Esophagus squamous epithelium (tissue), 5 donors: Measurements from ENCODE around the gene GFRA1. TPM values are rescaled to one million over a fixed set of nuclear protein-coding genes. Genes with fewer than 3 reads are reported as not detected.

ENCODE experiments used
- DNase-seq: peaks from one replicate; lab custom pipeline; 2025; lab: John Stamatoyannopoulos, UW
- H3K27ac ChIP-seq, 4 donors: fragments of 200-600 bp; sonication (generic); one replicate each; pipeline ENCODE4 v1.5.1; 2016 to 2019; ENCODE audit warnings: mild to moderate bottlenecking in 1 of 4
- H3K27me3 ChIP-seq, 4 donors: fragments of 200-600 bp; sonication (generic); 1 replicate in 3 of 4; 2 replicates in 1 of 4; pipeline versions ENCODE4 v1.5.1 to v1.6.0; 2017 to 2021; ENCODE audit warnings: antibody characterized with exemption in 1 of 4
- H3K36me3 ChIP-seq, 3 donors: fragments of 200-600 bp; sonication (generic); one replicate each; pipeline ENCODE4 v1.5.1; 2016 to 2019
- H3K4me1 ChIP-seq, 3 donors: fragments of 200-600 bp; sonication (generic); one replicate each; pipeline ENCODE4 v1.5.1; 2017 to 2019
- H3K4me3 ChIP-seq, 4 donors: fragments of 200-600 bp; sonication (generic); 1 replicate in 3 of 4; 2 replicates in 1 of 4; pipeline ENCODE4 v1.5.1; 2016 to 2019; ENCODE audit warnings: mild to moderate bottlenecking in 2 of 4, moderate library complexity in 1 of 4
- H3K9me3 ChIP-seq, 3 donors: fragments of 200-600 bp; sonication (generic); one replicate each; pipeline ENCODE4 v1.5.1; 2016 to 2019
- POLR2A ChIP-seq, 4 donors: fragments of 450-650 bp; IDR thresholded peaks; one replicate each; pipeline ENCODE4 v1.6.1; 2017; ENCODE audit warnings: antibody characterized with exemption in 4 of 4, mild to moderate bottlenecking in 4 of 4, moderate library complexity in 3 of 4
- WGBS, 2 donors: methylation state at CpG; one replicate each; pipeline ENCODE4 v1.1.5; 2018; 5-methylcytosine and 5-hydroxymethylcytosine counted together
- intact Hi-C: fragments of 100-400 bp; cut with DNase I; formaldehyde crosslinking; loops from one replicate; pipeline ENCODE4 v1.15.0; 2022
- total RNA-seq, 4 donors: library from RNA; depleted of rRNA; stranded (reverse); fragments of >200 nt; gene quantifications; one replicate each; pipeline ENCODE4 v1.1.0, GENCODE V29; 2016
- TF ChIP-seq, protein P1 (sequence below), 6 experiments: fragments of 450-650 bp in 4 of 6; fragments of 200-600 bp in 2 of 6; sonication (generic) in 2 of 6; IDR thresholded peaks; one replicate each; pipeline ENCODE4 v1.5.1; 2016 to 2019; ENCODE audit warnings: antibody characterized with exemption in 6 of 6, mild to moderate bottlenecking in 4 of 6, moderate library complexity in 4 of 6
- donor health status: DM: yes; HTN: yes; CAD: no.

GFRA1 gene
- total RNA-seq, 4 donors from 2014 or later, result 1.0 to 79.9 (median 4.2) TPM

DNA sequence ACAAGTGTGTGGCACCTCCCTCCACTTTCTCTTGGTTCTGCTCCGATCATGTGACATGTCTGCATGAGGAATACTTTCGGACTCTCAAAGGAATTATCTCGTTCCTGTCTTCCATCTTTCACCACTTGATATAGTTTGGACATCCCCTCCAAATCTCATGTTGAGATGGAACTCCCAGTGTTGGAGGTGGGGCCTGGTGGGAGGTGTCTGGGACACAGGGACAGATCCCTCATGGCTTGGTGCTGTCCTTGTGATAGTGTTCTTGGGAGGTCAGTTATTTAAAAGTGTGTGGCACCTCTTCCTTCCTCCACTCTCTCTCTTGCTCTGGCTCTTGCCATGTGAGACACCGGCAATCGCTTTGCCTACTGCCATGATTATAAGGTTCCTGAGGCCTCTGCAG is 166.4 kb downstream of the GFRA1 start:
- Histone ChIP-seq H3K36me3 (no peaks in the 10 kb centered on the region), H3K27ac (no peak overlapping the region), H3K27me3 (no peaks in the 10 kb centered on the region), H3K9me3 (no peaks in the 10 kb centered on the region), H3K4me1 (no peaks in the 10 kb centered on the region), H3K4me3 (no peak overlapping the region)
- DNase-seq, result no peak
- TF ChIP-seq, protein P1, sequence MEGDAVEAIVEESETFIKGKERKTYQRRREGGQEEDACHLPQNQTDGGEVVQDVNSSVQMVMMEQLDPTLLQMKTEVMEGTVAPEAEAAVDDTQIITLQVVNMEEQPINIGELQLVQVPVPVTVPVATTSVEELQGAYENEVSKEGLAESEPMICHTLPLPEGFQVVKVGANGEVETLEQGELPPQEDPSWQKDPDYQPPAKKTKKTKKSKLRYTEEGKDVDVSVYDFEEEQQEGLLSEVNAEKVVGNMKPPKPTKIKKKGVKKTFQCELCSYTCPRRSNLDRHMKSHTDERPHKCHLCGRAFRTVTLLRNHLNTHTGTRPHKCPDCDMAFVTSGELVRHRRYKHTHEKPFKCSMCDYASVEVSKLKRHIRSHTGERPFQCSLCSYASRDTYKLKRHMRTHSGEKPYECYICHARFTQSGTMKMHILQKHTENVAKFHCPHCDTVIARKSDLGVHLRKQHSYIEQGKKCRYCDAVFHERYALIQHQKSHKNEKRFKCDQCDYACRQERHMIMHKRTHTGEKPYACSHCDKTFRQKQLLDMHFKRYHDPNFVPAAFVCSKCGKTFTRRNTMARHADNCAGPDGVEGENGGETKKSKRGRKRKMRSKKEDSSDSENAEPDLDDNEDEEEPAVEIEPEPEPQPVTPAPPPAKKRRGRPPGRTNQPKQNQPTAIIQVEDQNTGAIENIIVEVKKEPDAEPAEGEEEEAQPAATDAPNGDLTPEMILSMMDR (IDR thresholded peaks at IDR 0.05), result no peak
- TF ChIP-seq POLR2A (IDR thresholded peaks at IDR 0.05), result no peak
- intact Hi-C loops, result no loop called here
- WGBS, 2 donors, result 74 to 78% methylated on average over 5 of the region's 5 CpGs

GRCh38 chr10:116105264-116105663 is 167.7 kb downstream of the GFRA1 start:
- WGBS, 2 donors, result 70 to 73% methylated on average over 4 of the region's 4 CpGs
- intact Hi-C loops, result no loop called here
- no peaks in the 10 kb centered on the region for H3K36me3 ChIP-seq
- H3K9me3 ChIP-seq, result no peaks in the 10 kb centered on the region
- H3K27ac ChIP-seq, result no peak overlapping the region
- TF ChIP-seq, protein P1 (IDR thresholded peaks at IDR 0.05), result no peak
- TF ChIP-seq POLR2A (IDR thresholded peaks at IDR 0.05), result no peak
- no peaks in the 10 kb centered on the region for H3K4me1 ChIP-seq
- H3K4me3 ChIP-seq, result no peak overlapping the region
- H3K27me3 ChIP-seq, result no peaks in the 10 kb centered on the region
- no peak for DNase-seq

GRCh38 chr10:116104210-116104932 is 168.6 kb downstream of the GFRA1 start:
- Histone ChIP-seq H3K4me1 (no peaks in the 10 kb centered on the region), H3K27ac (no peak overlapping the region), H3K27me3 (no peaks in the 10 kb centered on the region), H3K36me3 (no peaks in the 10 kb centered on the region), H3K9me3 (no peaks in the 10 kb centered on the region), H3K4me3 (no peak overlapping the region)
- 40 to 100% methylated on average over 1 of the region's 7 CpGs for WGBS, 2 donors
- no peak for TF ChIP-seq POLR2A (IDR thresholded peaks at IDR 0.05)
- TF ChIP-seq, protein P1 (IDR thresholded peaks at IDR 0.05), result no peak
- intact Hi-C loops, result no loop called here
- DNase-seq, result no peak

GRCh38 chr10:116103668-116104067 is 169.3 kb downstream of the GFRA1 start:
- TF ChIP-seq, protein P1 (IDR thresholded peaks at IDR 0.05), result no peak
- TF ChIP-seq POLR2A (IDR thresholded peaks at IDR 0.05), result no peak
- intact Hi-C loops, result no loop called here
- Histone ChIP-seq H3K27me3 (no peaks in the 10 kb centered on the region), H3K9me3 (no peaks in the 10 kb centered on the region), H3K4me1 (no peaks in the 10 kb centered on the region), H3K36me3 (no peaks in the 10 kb centered on the region), H3K4me3 (no peak overlapping the region), H3K27ac (no peak overlapping the region)
- no CpG with 5 or more reads among the region's 4 CpGs for WGBS, 2 donors
- DNase-seq, result no peak

DNA sequence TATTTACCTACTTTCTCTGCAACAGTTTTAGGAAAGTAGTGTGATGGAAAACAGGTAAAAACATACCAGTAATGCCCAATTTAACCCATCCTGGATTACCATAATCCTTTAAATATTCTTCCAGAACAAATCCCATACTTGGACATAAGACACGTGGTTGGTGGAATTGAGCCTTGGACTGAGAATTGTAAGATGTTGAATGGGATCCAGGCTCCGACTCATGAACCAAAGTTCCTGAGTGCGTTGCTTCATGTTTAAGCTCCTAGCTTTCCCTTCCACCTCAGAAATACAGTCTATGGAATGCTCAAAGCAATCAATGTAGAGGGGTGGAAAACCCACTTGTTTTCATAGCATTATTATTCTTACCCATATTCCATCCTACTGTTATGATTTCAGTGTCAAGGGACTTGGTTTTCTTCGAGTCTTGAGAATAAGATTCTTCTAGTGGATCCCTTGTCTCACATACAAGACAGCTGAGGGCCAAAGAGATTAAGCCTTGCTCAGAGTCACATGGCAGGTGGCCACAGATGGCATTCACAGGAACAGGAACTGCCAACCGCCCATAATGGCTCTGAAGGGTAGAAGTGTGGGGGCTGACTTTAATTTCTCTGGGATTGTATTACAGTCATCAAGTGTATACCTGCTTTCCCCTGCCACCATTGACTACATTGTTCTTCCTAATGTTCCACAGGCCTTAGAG is 171.2 kb downstream of the GFRA1 start:
- Histone ChIP-seq H3K4me1 (no peaks in the 10 kb centered on the region), H3K4me3 (no peak overlapping the region), H3K9me3 (no peaks in the 10 kb centered on the region), H3K36me3 (no peaks in the 10 kb centered on the region), H3K27ac (no peak overlapping the region), H3K27me3 (no peaks in the 10 kb centered on the region)
- 42 to 44% methylated on average over 5 of the region's 5 CpGs for WGBS, 2 donors
- DNase-seq, result no peak
- intact Hi-C loops, result no loop called here
- no peak for TF ChIP-seq POLR2A (IDR thresholded peaks at IDR 0.05)
- TF ChIP-seq, protein P1 (IDR thresholded peaks at IDR 0.05), result no peak
